OCI-LY7 (cell line): Measurements from ENCODE around the gene DUOX2. TPM values are rescaled to one million over a fixed set of nuclear protein-coding genes. Genes with fewer than 3 reads are reported as not detected.

Source experiments
- BruUV-seq: library from RNA; stranded (reverse); fragments of 400-500 nt; replicated peaks from 2 replicates; lab custom pipeline; 2021; lab: Mats Ljungman, UMichigan
- CTCF ChIA-PET: fragments of 300-600 bp; sonication (Branson Sonifier 250); formaldehyde crosslinking; loops from one replicate; lab custom pipeline; 2022; ENCODE audit warnings: antibody characterized with exemption; ENCODE audit not compliant: unreplicated experiment; lab: Charles Lee
- POLR2A ChIA-PET: fragments of 300-600 bp; sonication (Branson Sonifier 250); formaldehyde crosslinking; loops from one replicate; lab custom pipeline; 2022; ENCODE audit warnings: antibody characterized with exemption; lab: Charles Lee
- DNase-seq: peaks from one replicate; pipeline ENCODE4 v3.0.0-alpha.2; 2015; ENCODE audit warnings: low spot score
- H2AFZ ChIP-seq: fragments of 200-600 bp; sonication (generic), shearing (Covaris generic); 2 replicates; pipeline ENCODE4 v1.6.1; 2014; ENCODE audit warnings: mild to moderate bottlenecking, antibody characterized with exemption, low read length, moderate library complexity
- H3K27ac ChIP-seq: fragments of 200-600 bp; sonication (generic); 2 replicates; pipeline ENCODE4 v1.5.1; 2014; ENCODE audit warnings: mixed run types, low read depth, mild to moderate bottlenecking, moderate library complexity, low read length, inconsistent platforms; ENCODE audit not compliant: poor library complexity, severe bottlenecking
- H3K36me3 ChIP-seq: fragments of 200-600 bp; sonication (generic); 2 replicates; pipeline ENCODE4 v1.6.1; 2014; ENCODE audit warnings: mild to moderate bottlenecking, antibody characterized with exemption, low read length, moderate library complexity, mixed read lengths; ENCODE audit not compliant: insufficient read depth
- H3K4me1 ChIP-seq: fragments of 200-600 bp; sonication (generic); 2 replicates; pipeline ENCODE4 v1.5.1; 2014; ENCODE audit warnings: mild to moderate bottlenecking, low read length; ENCODE audit not compliant: insufficient read depth, poor library complexity, severe bottlenecking
- H3K4me2 ChIP-seq: fragments of 200-600 bp; sonication (generic); 2 replicates; pipeline ENCODE4 v1.6.1; 2014; ENCODE audit warnings: mild to moderate bottlenecking, low read length
- H3K4me3 ChIP-seq: fragments of 200-600 bp; sonication (generic); 2 replicates; pipeline ENCODE4 v1.5.1; 2014; ENCODE audit warnings: mild to moderate bottlenecking, low read depth, low read length; ENCODE audit not compliant: poor library complexity, severe bottlenecking
- H3K79me2 ChIP-seq: fragments of 200-600 bp; sonication (generic); 2 replicates; pipeline ENCODE4 v1.6.1; 2016; ENCODE audit warnings: low read depth, mild to moderate bottlenecking, low read length, moderate library complexity, mixed read lengths; ENCODE audit not compliant: insufficient read depth
- H3K9me2 ChIP-seq: fragments of 200-600 bp; sonication (generic); 2 replicates; pipeline ENCODE4 v1.6.1; 2016; ENCODE audit warnings: mild to moderate bottlenecking, low read length, mixed read lengths; ENCODE audit not compliant: insufficient read depth
- H3K9me3 ChIP-seq: fragments of 200-600 bp; sonication (generic); 2 replicates; pipeline ENCODE4 v1.6.1; 2014; ENCODE audit warnings: mild to moderate bottlenecking, mixed run types, low read length, mixed read lengths
- H4K20me1 ChIP-seq: fragments of 200-600 bp; sonication (generic); 2 replicates; pipeline ENCODE4 v1.6.1; 2014; ENCODE audit warnings: mild to moderate bottlenecking, antibody characterized with exemption, low read length, moderate library complexity, mixed read lengths; ENCODE audit not compliant: insufficient read depth
- EZH2phosphoT487 ChIP-seq: fragments of 200-600 bp; sonication (generic); IDR thresholded peaks from 2 replicates; pipeline ENCODE4 v1.6.1; 2018; ENCODE audit warnings: low read depth, borderline replicate concordance, mild to moderate bottlenecking, mixed run types, antibody characterized with exemption, low read length, moderate library complexity, mixed read lengths
- intact Hi-C: fragments of 100-400 bp; cut with micrococcal nuclease; formaldehyde crosslinking; loops from one replicate; pipeline ENCODE4 v1.10.0; 2022; ENCODE audit not compliant: unreplicated experiment
- total RNA-seq, 2 experiments: library from RNA; depleted of rRNA in 1 of 2; stranded (reverse); fragments of >200 nt in 1 of 2; shearing (Covaris generic) in 1 of 2; gene quantifications; 2 replicates each; pipeline ENCODE4 v1.2.3, GENCODE V29; 2014 to 2022
- TF ChIP-seq, protein P1 (sequence below): fragments of 200-600 bp; sonication (generic); conservative IDR thresholded peaks from 2 replicates; pipeline ENCODE4 v1.5.1; 2014; ENCODE audit warnings: mild to moderate bottlenecking, antibody characterized with exemption, low read length, moderate library complexity, mixed read lengths

Gene DUOX2
- total RNA-seq, 2 experiments from 2014 or later = 0.03 to 0.06 TPM

DNA sequence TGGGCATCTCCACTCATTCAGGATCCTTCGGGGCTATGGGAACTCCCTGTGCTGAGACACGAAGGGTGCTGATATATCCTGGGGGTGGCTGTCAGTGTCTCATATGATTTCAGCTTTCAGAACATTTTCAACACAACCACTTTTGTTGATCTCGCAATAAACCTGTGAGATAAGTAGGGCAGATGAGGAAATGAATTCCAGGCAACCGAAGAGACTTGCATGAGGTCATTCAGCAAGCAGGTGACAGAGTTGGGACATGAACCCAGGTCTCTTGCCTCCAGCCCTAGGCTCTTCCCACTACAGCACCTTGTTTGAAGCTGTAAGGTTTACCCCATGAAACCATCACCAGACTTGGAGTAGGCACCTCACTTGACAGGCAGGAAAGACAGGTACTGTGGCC lies 32.4 kb upstream of the DUOX2 start:
- Histone ChIP-seq H4K20me1 (no peaks in the 10 kb centered on the region), H2AFZ (no peak overlapping the region), H3K4me2 (no peak overlapping the region), H3K9me2 (no peaks in the 10 kb centered on the region), H3K4me1 (no peaks in the 10 kb centered on the region), H3K27ac (no peak overlapping the region), H3K79me2 (no peaks in the 10 kb centered on the region), H3K36me3 (no peaks in the 10 kb centered on the region), H3K4me3 (no peak overlapping the region), H3K9me3 (no peaks in the 10 kb centered on the region)
- TF ChIP-seq, protein P1, sequence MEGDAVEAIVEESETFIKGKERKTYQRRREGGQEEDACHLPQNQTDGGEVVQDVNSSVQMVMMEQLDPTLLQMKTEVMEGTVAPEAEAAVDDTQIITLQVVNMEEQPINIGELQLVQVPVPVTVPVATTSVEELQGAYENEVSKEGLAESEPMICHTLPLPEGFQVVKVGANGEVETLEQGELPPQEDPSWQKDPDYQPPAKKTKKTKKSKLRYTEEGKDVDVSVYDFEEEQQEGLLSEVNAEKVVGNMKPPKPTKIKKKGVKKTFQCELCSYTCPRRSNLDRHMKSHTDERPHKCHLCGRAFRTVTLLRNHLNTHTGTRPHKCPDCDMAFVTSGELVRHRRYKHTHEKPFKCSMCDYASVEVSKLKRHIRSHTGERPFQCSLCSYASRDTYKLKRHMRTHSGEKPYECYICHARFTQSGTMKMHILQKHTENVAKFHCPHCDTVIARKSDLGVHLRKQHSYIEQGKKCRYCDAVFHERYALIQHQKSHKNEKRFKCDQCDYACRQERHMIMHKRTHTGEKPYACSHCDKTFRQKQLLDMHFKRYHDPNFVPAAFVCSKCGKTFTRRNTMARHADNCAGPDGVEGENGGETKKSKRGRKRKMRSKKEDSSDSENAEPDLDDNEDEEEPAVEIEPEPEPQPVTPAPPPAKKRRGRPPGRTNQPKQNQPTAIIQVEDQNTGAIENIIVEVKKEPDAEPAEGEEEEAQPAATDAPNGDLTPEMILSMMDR = no peak
- no peak for TF ChIP-seq EZH2phosphoT487
- POLR2A ChIA-PET = no interaction called here
- DNase-seq = no peak
- intact Hi-C loops = no loop called here
- BruUV-seq = no TSS peak
- CTCF ChIA-PET = no interaction called here

DNA sequence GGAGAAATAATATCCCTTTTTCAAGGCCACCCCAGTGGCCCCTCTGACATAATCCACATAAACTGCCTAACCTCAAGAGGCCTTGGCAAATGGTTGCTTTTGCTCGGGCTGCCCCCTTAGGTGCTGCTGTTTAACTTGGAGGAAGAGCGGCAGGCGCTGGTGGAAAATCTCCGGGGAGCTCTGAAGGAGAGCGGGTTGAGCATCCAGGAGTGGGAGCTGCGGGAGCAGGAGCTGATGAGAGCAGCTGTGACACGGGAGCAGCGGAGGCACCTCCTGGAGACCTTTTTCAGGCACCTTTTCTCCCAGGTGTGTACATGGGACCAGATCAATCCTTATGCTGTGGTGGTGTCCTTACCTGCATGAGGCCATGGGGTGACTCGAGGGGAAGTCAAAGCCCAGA lies 30.8 kb upstream of the DUOX2 start:
- ChIA-PET POLR2A (no interaction called here), CTCF (no interaction called here)
- Histone ChIP-seq H3K4me3 (no peak overlapping the region), H3K79me2 (no peaks in the 10 kb centered on the region), H3K27ac (no peak overlapping the region), H3K36me3 (no peaks in the 10 kb centered on the region), H3K4me2 (no peak overlapping the region), H3K9me3 (no peaks in the 10 kb centered on the region), H3K4me1 (no peaks in the 10 kb centered on the region), H4K20me1 (no peaks in the 10 kb centered on the region), H3K9me2 (no peaks in the 10 kb centered on the region), H2AFZ (no peak overlapping the region)
- TF ChIP-seq EZH2phosphoT487 = no peak
- TF ChIP-seq, protein P1 = no peak
- DNase-seq = no peak
- BruUV-seq = no TSS peak
- intact Hi-C loops = no loop called here

DNA sequence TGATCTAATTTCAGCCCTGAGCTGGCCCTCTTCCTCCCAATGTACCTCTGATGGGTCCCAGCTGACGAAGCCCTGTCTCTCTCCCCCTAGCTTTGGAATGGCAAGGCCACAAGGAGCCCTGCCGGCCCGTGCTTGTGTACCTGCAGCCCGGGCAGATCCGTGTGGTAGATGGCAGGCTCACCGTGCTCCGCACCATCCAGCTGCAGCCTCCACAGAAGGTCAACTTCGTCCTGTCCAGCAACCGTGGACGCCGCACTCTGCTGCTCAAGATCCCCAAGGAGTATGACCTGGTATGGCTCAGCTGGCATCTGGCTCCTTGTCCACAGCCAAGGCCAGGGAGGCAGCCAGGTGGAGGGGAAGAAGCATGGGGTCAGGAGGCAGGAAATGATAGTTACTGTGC lies 30.0 kb upstream of the DUOX2 start:
- BruUV-seq = no TSS peak
- no peaks in the 10 kb centered on the region for H3K36me3 ChIP-seq
- H2AFZ ChIP-seq = no peak overlapping the region
- H3K27ac ChIP-seq = no peak overlapping the region
- no peaks in the 10 kb centered on the region for H3K9me3 ChIP-seq
- no peak overlapping the region for H3K4me2 ChIP-seq
- H4K20me1 ChIP-seq = no peaks in the 10 kb centered on the region
- no peak for DNase-seq
- no peak for TF ChIP-seq EZH2phosphoT487
- TF ChIP-seq, protein P1 = no peak
- POLR2A ChIA-PET = no interaction called here
- intact Hi-C loops = no loop called here
- H3K4me3 ChIP-seq = no peak overlapping the region
- H3K9me2 ChIP-seq = no peaks in the 10 kb centered on the region
- no peaks in the 10 kb centered on the region for H3K4me1 ChIP-seq
- H3K79me2 ChIP-seq = no peaks in the 10 kb centered on the region
- CTCF ChIA-PET = no interaction called here
